ENCODE data around the gene VGLL3. TPM values are rescaled to one million over a fixed set of nuclear protein-coding genes. Genes with fewer than 3 reads are reported as not detected.

Gene VGLL3
- total RNA-seq, 1 experiment from 2014 or later: 0.10 TPM

- no peaks in the 10 kb centered on the region for H3K9me2 ChIP-seq (ENCODE audit: insufficient read depth)
- ChIA-PET POLR2A (no interaction called here), CTCF (no interaction called here), RAD21 (ENCODE audit: low non-redundant PET in 1 of 2, low total read pairs in 2 of 2, uncharacterized antibody in 2 of 2, unreplicated experiment in 2 of 2) (no interaction called here)
- no peak for DNase-seq (ENCODE audit: low read depth, low spot score)
- intact Hi-C loops (cut with micrococcal nuclease): no loop called here
- no peak for TF ChIP-seq SRF (IDR thresholded peaks at IDR 0.05; ENCODE audit: low read depth)
- H3K9ac ChIP-seq (ENCODE audit: low read length): no peak overlapping the region
- H3K36me3 ChIP-seq (ENCODE audit: control insufficient read depth in 1 of 2, insufficient read depth in 2 of 2, low read length in 2 of 2): no peaks in the 10 kb centered on the region
- no peaks in the 10 kb centered on the region for H3K9me3 ChIP-seq (ENCODE audit: control insufficient read depth in 1 of 2, insufficient read depth in 1 of 2, low read depth in 1 of 2, low read length in 2 of 2)
- H3K4me3 ChIP-seq (replicated peaks in 1 of 2; ENCODE audit: low read depth in 1 of 2, low read length in 2 of 2): no peak overlapping the region
- no peak for ATAC-seq
- no peak overlapping the region for H2AFZ ChIP-seq (ENCODE audit: low read depth, low read length, poor library complexity, severe bottlenecking)
- no peaks in the 10 kb centered on the region for H3K4me1 ChIP-seq (ENCODE audit: control insufficient read depth in 1 of 2, insufficient read depth in 2 of 2, low read length in 2 of 2)
- no peaks in the 10 kb centered on the region for H4K20me1 ChIP-seq (ENCODE audit: insufficient read depth)
- H3K27ac ChIP-seq (ENCODE audit: low read depth, low read length): no peak overlapping the region
- H3K27me3 ChIP-seq (ENCODE audit: insufficient read depth, low read length): no peaks in the 10 kb centered on the region
- H3K79me2 ChIP-seq (ENCODE audit: insufficient read depth, low read length): no peaks in the 10 kb centered on the region
- no peak overlapping the region for H3K4me2 ChIP-seq (ENCODE audit: low read length)
- no TSS peak for BruUV-seq (replicated peaks)
These were observed 76.3 kb downstream of the VGLL3 start for GRCh38 chr3:86914670-86915069.

- no peak overlapping the region for H3K9ac ChIP-seq (ENCODE audit: low read length)
- no peak overlapping the region for H3K4me2 ChIP-seq (ENCODE audit: low read length)
- no peaks in the 10 kb centered on the region for H3K27me3 ChIP-seq (ENCODE audit: insufficient read depth, low read length)
- H3K9me3 ChIP-seq (ENCODE audit: control insufficient read depth in 1 of 2, insufficient read depth in 1 of 2, low read depth in 1 of 2, low read length in 2 of 2): no peaks in the 10 kb centered on the region
- BruUV-seq (replicated peaks): no TSS peak
- ATAC-seq (no peak), DNase-seq (ENCODE audit: low read depth, low spot score) (no peak)
- no peaks in the 10 kb centered on the region for H3K79me2 ChIP-seq (ENCODE audit: insufficient read depth, low read length)
- intact Hi-C loops (cut with micrococcal nuclease): no loop called here
- ChIA-PET RAD21 (ENCODE audit: low non-redundant PET in 1 of 2, low total read pairs in 2 of 2, uncharacterized antibody in 2 of 2, unreplicated experiment in 2 of 2) (no interaction called here), CTCF (no interaction called here), POLR2A (no interaction called here)
- no peak overlapping the region for H2AFZ ChIP-seq (ENCODE audit: low read depth, low read length, poor library complexity, severe bottlenecking)
- H3K36me3 ChIP-seq (ENCODE audit: control insufficient read depth in 1 of 2, insufficient read depth in 2 of 2, low read length in 2 of 2): no peaks in the 10 kb centered on the region
- H3K27ac ChIP-seq (ENCODE audit: low read depth, low read length): no peak overlapping the region
- no peaks in the 10 kb centered on the region for H3K9me2 ChIP-seq (ENCODE audit: insufficient read depth)
- no peaks in the 10 kb centered on the region for H3K4me1 ChIP-seq (ENCODE audit: control insufficient read depth in 1 of 2, insufficient read depth in 2 of 2, low read length in 2 of 2)
- no peaks in the 10 kb centered on the region for H4K20me1 ChIP-seq (ENCODE audit: insufficient read depth)
- TF ChIP-seq EZH2 (IDR thresholded peaks at IDR 0.05) (no peak), ZFX (IDR thresholded peaks at IDR 0.05) (no peak), ELF1 (IDR thresholded peaks at IDR 0.05; ENCODE audit: borderline replicate concordance, low read depth) (no peak), POLR2AphosphoS5 (IDR thresholded peaks at IDR 0.05; ENCODE audit: low read depth, low read length) (no peak), RAD21 (IDR thresholded peaks at IDR 0.05; ENCODE audit: low read depth) (no peak), POLR2A (IDR thresholded peaks at IDR 0.05; ENCODE audit: borderline replicate concordance, extremely low read depth, insufficient read depth, insufficient read length) (no peak), FOSL1 (IDR thresholded peaks at IDR 0.05; ENCODE audit: low read depth) (no peak), EZH2phosphoT487 (IDR thresholded peaks at IDR 0.05; ENCODE audit: borderline replicate concordance) (no peak), JUND (IDR thresholded peaks at IDR 0.05) (no peak), SP1 (IDR thresholded peaks at IDR 0.05; ENCODE audit: low read depth) (no peak)
- TF ChIP-seq, protein P1, sequence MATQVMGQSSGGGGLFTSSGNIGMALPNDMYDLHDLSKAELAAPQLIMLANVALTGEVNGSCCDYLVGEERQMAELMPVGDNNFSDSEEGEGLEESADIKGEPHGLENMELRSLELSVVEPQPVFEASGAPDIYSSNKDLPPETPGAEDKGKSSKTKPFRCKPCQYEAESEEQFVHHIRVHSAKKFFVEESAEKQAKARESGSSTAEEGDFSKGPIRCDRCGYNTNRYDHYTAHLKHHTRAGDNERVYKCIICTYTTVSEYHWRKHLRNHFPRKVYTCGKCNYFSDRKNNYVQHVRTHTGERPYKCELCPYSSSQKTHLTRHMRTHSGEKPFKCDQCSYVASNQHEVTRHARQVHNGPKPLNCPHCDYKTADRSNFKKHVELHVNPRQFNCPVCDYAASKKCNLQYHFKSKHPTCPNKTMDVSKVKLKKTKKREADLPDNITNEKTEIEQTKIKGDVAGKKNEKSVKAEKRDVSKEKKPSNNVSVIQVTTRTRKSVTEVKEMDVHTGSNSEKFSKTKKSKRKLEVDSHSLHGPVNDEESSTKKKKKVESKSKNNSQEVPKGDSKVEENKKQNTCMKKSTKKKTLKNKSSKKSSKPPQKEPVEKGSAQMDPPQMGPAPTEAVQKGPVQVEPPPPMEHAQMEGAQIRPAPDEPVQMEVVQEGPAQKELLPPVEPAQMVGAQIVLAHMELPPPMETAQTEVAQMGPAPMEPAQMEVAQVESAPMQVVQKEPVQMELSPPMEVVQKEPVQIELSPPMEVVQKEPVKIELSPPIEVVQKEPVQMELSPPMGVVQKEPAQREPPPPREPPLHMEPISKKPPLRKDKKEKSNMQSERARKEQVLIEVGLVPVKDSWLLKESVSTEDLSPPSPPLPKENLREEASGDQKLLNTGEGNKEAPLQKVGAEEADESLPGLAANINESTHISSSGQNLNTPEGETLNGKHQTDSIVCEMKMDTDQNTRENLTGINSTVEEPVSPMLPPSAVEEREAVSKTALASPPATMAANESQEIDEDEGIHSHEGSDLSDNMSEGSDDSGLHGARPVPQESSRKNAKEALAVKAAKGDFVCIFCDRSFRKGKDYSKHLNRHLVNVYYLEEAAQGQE (IDR thresholded peaks at IDR 0.05; ENCODE audit: low read depth): no peak
- no peak overlapping the region for H3K4me3 ChIP-seq (replicated peaks in 1 of 2; ENCODE audit: low read depth in 1 of 2, low read length in 2 of 2)
These were observed 77.8 kb downstream of the VGLL3 start for GRCh38 chr3:86913160-86913559.
